Measurements from ENCODE around the gene ING2. TPM values are rescaled to one million over a fixed set of nuclear protein-coding genes. Genes with fewer than 3 reads are reported as not detected.
"Not testable (repeated sequence)": the region's sequence is repeated elsewhere in the genome, so short reads cannot be mapped to it uniquely, and the experiment has no call there.

Gene ING2, protein sequence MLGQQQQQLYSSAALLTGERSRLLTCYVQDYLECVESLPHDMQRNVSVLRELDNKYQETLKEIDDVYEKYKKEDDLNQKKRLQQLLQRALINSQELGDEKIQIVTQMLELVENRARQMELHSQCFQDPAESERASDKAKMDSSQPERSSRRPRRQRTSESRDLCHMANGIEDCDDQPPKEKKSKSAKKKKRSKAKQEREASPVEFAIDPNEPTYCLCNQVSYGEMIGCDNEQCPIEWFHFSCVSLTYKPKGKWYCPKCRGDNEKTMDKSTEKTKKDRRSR
- 6.2 TPM for total RNA-seq
- long read RNA-seq, transcript ING2-201 (2 exons, 1,189 nt): major isoform, 13 of 14 reads
- long read RNA-seq, partial matches to known transcripts: 0 of 14 reads
- long read RNA-seq, other reads (novel, unspliced or antisense): 1 of 14 reads

GRCh38 chr4:183504930-183505610, at the start of gene ING2:
Gene ING2, plus strand, starts transcription at chr4:183505058. Its CDS starts 138 bp downstream, at chr4:183505196.
- no peak for DNase-seq (ENCODE audit: low spot score)
- intact Hi-C loops (cut with DNase I): loop anchor here (2.0 to 10.0 kb wide), 3 partner anchors 34 to 410 kb away; partner anchors contain the start of genes CDKN2AIP and WWC2

GRCh38 chr4:183455431-183456195, 49.2 kb upstream of the ING2 start:
- DNase-seq (ENCODE audit: low spot score): no peak
- intact Hi-C loops (cut with DNase I): no loop called here

- no peak for DNase-seq (ENCODE audit: low spot score)
These were observed 46.9 kb upstream of the ING2 start for GRCh38 chr4:183458005-183458404.

DNA sequence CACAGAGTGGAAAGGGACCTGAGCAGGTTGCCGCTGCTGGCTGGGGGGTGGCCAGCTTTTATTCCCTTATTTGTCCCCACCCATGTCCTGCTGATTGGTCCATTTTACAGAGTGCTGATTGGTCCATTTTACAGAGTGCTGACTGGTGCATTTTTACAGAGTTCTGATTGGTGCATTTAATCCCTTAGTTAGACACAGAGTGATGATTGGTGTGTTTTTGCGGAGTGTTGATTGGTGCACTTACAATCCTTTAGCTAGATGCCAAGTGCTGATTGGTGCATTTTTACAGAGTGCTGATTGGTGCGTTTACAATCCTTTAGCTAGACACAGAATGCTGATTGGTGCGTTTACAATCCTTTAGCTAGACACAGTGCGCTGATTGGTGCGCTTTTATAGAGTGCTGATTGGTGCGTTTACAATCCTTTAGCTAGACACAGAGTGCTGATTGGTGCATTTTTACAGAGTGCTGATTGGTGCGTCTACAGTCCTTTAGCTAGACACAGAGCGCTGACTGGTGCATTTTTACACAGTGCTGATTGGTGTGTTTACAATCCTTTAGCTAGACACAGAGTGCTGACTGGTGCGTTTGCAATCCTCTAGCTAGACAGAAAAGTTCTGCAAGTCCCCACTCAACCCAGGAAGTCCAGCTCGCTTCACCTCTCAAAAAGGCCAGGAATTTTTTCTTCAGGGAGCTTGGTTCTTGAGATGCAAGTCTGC, 40.8 kb upstream of the ING2 start:
- DNase-seq (ENCODE audit: low spot score); intact Hi-C loops (cut with DNase I): not testable (repeated sequence)

More at GRCh38 chr4:183458005-183458404, 46.9 kb upstream of the ING2 start:
- intact Hi-C loops (cut with DNase I): no loop called here

DNA sequence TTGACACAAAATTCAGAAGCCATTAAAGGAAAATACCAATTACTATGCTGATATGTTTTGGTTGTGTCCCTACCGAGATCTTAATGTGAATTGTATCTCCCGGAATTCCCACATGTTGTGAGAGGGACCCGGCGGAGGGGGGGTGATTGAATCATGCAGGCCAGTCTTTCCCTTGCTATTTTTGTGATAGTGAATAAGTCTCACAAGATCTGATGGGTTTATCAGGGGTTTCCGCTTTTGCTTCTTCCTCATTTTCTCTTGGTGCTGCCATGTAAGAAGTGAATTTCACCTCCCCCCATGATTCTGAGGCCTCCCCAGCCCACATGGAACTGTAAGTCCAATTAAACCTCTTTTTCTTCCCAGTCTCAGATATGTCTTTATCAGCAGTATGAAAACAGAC, 39.0 kb upstream of the ING2 start:
- intact Hi-C loops (cut with DNase I); DNase-seq (ENCODE audit: low spot score): not testable (repeated sequence)

GRCh38 chr4:183467246-183467645, 37.6 kb upstream of the ING2 start:
- no peak for DNase-seq (ENCODE audit: low spot score)
- intact Hi-C loops (cut with DNase I): no loop called here

DNA sequence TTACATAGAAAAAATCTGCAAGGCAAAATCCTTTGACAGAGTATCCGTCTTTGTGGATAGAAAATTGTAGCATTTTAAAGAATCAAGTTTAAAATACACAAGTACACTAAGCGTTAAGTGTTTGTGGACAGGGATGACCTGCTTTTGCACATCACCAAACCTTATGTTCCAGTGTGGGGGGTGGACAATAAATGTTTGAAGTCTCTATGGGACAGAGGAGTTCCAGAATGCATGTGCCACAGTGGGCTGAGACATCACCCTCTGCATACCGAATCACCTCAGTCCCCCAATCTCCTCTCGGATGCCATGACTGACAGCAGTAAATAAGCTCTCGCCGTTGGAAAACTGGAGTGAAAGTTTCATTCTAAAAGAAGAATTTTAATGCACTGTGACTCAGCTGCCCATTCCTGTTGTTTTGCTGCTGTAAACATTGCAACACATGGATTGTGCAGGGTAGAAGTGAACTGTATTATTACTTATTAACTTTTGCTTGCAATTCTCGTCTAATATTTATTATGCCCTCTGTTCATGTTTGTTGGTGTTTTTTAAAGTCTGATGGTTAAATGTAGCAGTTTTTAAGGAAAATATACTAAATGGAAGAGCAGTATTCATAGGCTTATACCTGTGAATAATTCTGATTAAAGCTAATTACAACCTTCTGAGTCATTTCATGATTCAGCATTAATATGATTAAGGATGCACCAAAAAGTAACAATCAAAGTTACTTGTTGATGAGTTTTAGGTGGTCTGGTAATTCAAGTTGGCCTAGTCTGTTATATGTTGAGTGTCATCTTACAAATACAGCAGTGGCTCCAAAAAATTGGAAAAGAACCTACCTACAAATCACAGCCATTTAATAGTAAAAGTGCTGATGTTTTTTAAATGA, 36.4 kb upstream of the ING2 start:
- DNase-seq (ENCODE audit: low spot score): no peak
- intact Hi-C loops (cut with DNase I): no loop called here

- DNase-seq (ENCODE audit: low spot score): no peak
- intact Hi-C loops (cut with DNase I): no loop called here
These were observed 35.6 kb upstream of the ING2 start for GRCh38 chr4:183469285-183469684.

- intact Hi-C loops (cut with DNase I): loop anchor here (2.0 to 10.0 kb wide), 3 partner anchors 35 to 695 kb away; partner anchors contain the start of genes ING2, RWDD4 and TRAPPC11
- no peak for DNase-seq (ENCODE audit: low spot score)
These were observed 34.9 kb upstream of the ING2 start for GRCh38 chr4:183469936-183470335.

- intact Hi-C loops (cut with DNase I): loop anchor here (2.0 to 10.0 kb wide), 3 partner anchors 34 to 694 kb away; partner anchors contain the start of genes ING2, RWDD4 and TRAPPC11
- no peak for DNase-seq (ENCODE audit: low spot score)
These were observed 34.0 kb upstream of the ING2 start for GRCh38 chr4:183470821-183471220.

DNA sequence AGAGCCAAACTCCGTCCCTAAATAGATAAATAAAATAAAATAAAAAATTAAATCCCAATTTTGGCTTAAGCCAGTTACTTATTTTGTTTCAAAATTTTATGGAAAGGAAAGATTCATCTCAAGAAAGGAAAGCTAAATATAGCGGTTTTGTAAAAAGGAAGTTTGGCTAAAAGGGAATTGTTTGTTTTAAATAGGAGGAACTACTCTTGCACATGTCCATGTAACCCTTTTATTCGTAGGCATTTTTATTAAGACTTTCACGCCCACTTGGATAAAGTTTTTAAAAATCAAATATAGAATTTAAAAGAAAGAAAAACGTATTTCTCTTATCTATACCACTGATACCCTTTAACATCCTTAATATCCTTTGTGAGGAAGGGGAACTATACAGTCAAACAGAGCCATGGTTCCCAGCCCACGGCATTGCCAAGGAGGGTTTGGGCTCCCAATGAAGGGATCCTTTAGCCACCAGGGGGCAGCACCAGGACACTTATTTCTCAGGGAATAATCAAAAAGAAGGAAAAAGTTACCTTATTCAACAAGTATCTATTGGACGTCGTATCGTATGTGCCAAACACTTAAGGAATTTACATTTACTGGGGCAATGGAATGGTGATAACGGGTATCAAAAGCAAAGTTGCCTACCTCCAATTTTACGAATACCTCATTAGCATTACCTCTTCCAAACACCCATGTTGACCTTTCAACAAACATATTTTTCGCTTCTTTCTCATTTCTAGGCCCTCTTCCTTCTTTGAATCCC, 32.7 kb upstream of the ING2 start:
- DNase-seq (ENCODE audit: low spot score): peak; percentile 84
- intact Hi-C loops (cut with DNase I): loop anchor here (1.0 to 10.0 kb wide), 4 partner anchors 33 to 693 kb away; partner anchors contain the start of genes ING2, RWDD4 and TRAPPC11

GRCh38 chr4:183478123-183478522, 26.7 kb upstream of the ING2 start:
- intact Hi-C loops (cut with DNase I): loop anchor here (10.0 kb wide), 2 partner anchors 177 to 687 kb away; partner anchors contain the start of genes RWDD4 and TRAPPC11

GRCh38 chr4:183478926-183479325, 25.9 kb upstream of the ING2 start:
- DNase-seq (ENCODE audit: low spot score): no peak
- intact Hi-C loops (cut with DNase I): loop anchor here (10.0 kb wide), 2 partner anchors 176 to 686 kb away; partner anchors contain the start of genes RWDD4 and TRAPPC11

More at GRCh38 chr4:183478123-183478522, 26.7 kb upstream of the ING2 start:
- DNase-seq (ENCODE audit: low spot score): no peak

GRCh38 chr4:183482515-183483095, 22.3 kb upstream of the ING2 start:
- DNase-seq (ENCODE audit: low spot score); intact Hi-C loops (cut with DNase I): not testable (repeated sequence)

- intact Hi-C loops (cut with DNase I): no loop called here
- DNase-seq (ENCODE audit: low spot score): no peak
These were observed 20.9 kb upstream of the ING2 start for GRCh38 chr4:183483997-183484396.

DNA sequence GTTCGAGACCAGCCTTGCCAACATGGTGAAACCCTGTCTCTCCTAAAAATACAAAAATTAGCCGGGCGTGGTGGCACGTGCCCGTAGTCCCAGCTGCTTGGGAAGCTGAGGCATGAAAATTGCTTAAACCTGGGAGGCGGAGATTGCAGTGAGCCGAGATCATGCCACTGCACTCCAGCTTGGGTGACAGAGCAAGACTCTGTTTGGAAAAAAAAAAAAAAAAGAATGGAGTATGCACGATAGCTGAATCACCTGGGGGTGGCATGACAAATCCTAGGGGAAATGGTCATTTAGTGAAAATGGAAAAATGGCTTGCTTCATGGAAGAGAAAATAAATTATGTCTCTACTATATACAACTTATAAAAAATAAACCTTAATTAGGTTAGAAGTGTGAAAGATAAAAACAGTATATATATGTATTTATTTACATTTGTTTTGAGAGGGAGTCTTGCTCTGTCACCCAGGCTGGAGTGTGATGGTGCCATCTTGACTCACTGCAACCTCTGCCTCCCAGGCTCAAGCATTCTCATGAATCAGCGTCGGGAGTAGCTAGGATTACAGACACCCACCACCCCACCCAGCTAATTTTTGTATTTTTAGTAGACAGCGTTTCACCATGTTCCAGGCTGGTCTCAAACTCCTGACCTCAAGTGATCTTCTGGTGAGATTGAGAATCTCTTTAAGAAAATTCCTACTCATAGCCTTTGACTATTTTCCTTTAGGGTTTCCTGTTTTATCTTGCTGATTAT, 19.3 kb upstream of the ING2 start:
- no peak for DNase-seq (ENCODE audit: low spot score)
- intact Hi-C loops (cut with DNase I): no loop called here
